Measurements from ENCODE around the gene NECAB2. TPM values are rescaled to one million over a fixed set of nuclear protein-coding genes. Genes with fewer than 3 reads are reported as not detected.

Gene NECAB2
- total and polyA plus RNA-seq, 7 donors = 0.04 to 0.13 (median 0.09) TPM; not detected in 4

- intact Hi-C loops (cut with DNase I) = no loop called here
- Histone ChIP-seq H3K36me3 (ENCODE audit: insufficient read depth in 1 of 2, low read depth in 1 of 2) (no peaks in the 10 kb centered on the region), H3K27me3 (ENCODE audit: insufficient read depth in 3 of 3, low read length in 2 of 3) (no peaks in the 10 kb centered on the region), H3K9me3 (no peaks in the 10 kb centered on the region), H3K27ac (no peak overlapping the region), H3K4me1 (no peaks in the 10 kb centered on the region), H3K4me3 (no peak overlapping the region)
- ATAC-seq (no peak), DNase-seq (no peak)
- TF ChIP-seq, protein P1, sequence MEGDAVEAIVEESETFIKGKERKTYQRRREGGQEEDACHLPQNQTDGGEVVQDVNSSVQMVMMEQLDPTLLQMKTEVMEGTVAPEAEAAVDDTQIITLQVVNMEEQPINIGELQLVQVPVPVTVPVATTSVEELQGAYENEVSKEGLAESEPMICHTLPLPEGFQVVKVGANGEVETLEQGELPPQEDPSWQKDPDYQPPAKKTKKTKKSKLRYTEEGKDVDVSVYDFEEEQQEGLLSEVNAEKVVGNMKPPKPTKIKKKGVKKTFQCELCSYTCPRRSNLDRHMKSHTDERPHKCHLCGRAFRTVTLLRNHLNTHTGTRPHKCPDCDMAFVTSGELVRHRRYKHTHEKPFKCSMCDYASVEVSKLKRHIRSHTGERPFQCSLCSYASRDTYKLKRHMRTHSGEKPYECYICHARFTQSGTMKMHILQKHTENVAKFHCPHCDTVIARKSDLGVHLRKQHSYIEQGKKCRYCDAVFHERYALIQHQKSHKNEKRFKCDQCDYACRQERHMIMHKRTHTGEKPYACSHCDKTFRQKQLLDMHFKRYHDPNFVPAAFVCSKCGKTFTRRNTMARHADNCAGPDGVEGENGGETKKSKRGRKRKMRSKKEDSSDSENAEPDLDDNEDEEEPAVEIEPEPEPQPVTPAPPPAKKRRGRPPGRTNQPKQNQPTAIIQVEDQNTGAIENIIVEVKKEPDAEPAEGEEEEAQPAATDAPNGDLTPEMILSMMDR (IDR thresholded peaks at IDR 0.05) = no peak
- WGBS, 3 donors = 95 to 98% (median 97%) methylated on average over 8 of the region's 8 CpGs
Measured at GRCh38 chr16:83981799-83982198, 13.8 kb downstream of the NECAB2 start.

GRCh38 chr16:83983491-83983890, 15.4 kb downstream of the NECAB2 start:
- no peak overlapping the region for H3K4me3 ChIP-seq
- H3K27me3 ChIP-seq (ENCODE audit: insufficient read depth in 3 of 3, low read length in 2 of 3) = no peaks in the 10 kb centered on the region
- H3K27ac ChIP-seq = no peak overlapping the region
- H3K4me1 ChIP-seq = no peaks in the 10 kb centered on the region
- TF ChIP-seq, protein P1 (IDR thresholded peaks at IDR 0.05) = no peak
- H3K36me3 ChIP-seq (ENCODE audit: insufficient read depth in 1 of 2, low read depth in 1 of 2) = no peaks in the 10 kb centered on the region
- intact Hi-C loops (cut with DNase I) = no loop called here
- ATAC-seq (no peak), DNase-seq (no peak)
- no peaks in the 10 kb centered on the region for H3K9me3 ChIP-seq
- 73 to 79% (median 75%) methylated on average over 4 of the region's 4 CpGs for WGBS, 3 donors

GRCh38 chr16:83989300-83989699, 21.3 kb downstream of the NECAB2 start:
- intact Hi-C loops (cut with DNase I) = no loop called here
- no peaks in the 10 kb centered on the region for H3K36me3 ChIP-seq (ENCODE audit: insufficient read depth in 1 of 2, low read depth in 1 of 2)
- no peak overlapping the region for H3K4me3 ChIP-seq
- H3K9me3 ChIP-seq = no peaks in the 10 kb centered on the region
- TF ChIP-seq, protein P1 (IDR thresholded peaks at IDR 0.05) = no peak
- peaks cover 6% of the 10 kb centered on the region for H3K4me1 ChIP-seq
- H3K27me3 ChIP-seq (ENCODE audit: insufficient read depth in 3 of 3, low read length in 2 of 3) = peaks cover 0 to 6% (median 0%) of the 10 kb centered on the region in 3 donors
- ATAC-seq = no peak
- DNase-seq = no peak
- WGBS, 3 donors = 67 to 76% (median 70%) methylated on average over 8 of the region's 8 CpGs
- no peak overlapping the region for H3K27ac ChIP-seq

DNA sequence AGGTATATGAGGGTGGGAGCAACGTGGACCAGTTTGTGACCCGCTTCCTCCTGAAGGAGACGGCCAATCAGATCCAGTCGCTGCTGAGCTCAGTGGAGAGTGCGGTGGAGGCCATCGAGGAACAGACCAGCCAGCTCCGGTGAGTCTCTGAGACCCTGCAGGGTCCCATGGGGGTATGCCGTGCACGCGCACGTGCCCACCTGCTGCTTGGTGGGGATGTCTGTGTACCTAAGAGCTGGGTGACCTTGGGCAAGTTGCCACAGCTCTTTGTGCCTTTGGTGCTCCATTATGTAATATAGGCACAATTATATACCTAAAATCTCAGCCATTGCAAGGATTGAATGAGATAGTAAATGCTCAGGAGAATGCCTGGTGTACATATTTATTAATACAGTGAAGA, 22.4 kb downstream of the NECAB2 start:
- H3K9me3 ChIP-seq = no peaks in the 10 kb centered on the region
- H3K4me1 ChIP-seq = peaks cover 6% of the 10 kb centered on the region
- 84 to 91% (median 89%) methylated on average over 11 of the region's 11 CpGs for WGBS, 3 donors
- DNase-seq (no peak), ATAC-seq (no peak)
- H3K27me3 ChIP-seq (ENCODE audit: insufficient read depth in 3 of 3, low read length in 2 of 3) = peaks cover 0 to 6% (median 0%) of the 10 kb centered on the region in 3 donors
- H3K4me3 ChIP-seq = no peak overlapping the region
- intact Hi-C loops (cut with DNase I) = no loop called here
- no peak overlapping the region for H3K27ac ChIP-seq
- TF ChIP-seq, protein P1 (IDR thresholded peaks at IDR 0.05) = no peak
- H3K36me3 ChIP-seq (ENCODE audit: insufficient read depth in 1 of 2, low read depth in 1 of 2) = no peaks in the 10 kb centered on the region

DNA sequence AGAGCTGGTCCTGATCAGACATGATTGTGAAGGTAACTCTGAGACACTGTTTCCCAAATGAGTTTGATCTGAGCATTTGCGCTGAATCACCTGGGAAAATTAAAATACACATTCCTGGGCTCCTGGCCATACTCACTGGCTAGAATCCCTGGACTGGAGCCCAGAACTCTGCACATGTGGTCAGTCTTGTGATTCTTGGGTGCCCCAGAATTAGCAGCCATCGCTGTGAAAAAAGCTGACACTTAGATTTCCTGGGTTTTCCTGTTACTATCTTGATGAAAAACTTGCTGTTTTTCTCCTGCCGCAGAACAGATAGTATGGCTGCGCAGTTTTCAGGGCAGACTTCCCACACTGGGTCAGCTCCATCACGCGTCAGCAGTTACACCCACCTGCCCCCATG, 24.6 kb downstream of the NECAB2 start:
- Histone ChIP-seq H3K27me3 (ENCODE audit: insufficient read depth in 3 of 3, low read length in 2 of 3) (peaks cover 0 to 10% (median 0%) of the 10 kb centered on the region in 3 donors), H3K4me1 (peaks cover 6% of the 10 kb centered on the region), H3K4me3 (no peak overlapping the region), H3K27ac (no peak overlapping the region), H3K9me3 (no peaks in the 10 kb centered on the region), H3K36me3 (ENCODE audit: insufficient read depth in 1 of 2, low read depth in 1 of 2) (no peaks in the 10 kb centered on the region)
- WGBS, 3 donors = 55 to 68% (median 60%) methylated on average over 6 of the region's 6 CpGs
- ATAC-seq (peak in 3 of 4 donors; percentile 27 to 69 (median 54)), DNase-seq (no peak)
- TF ChIP-seq, protein P1 (IDR thresholded peaks at IDR 0.05) = no peak
- intact Hi-C loops (cut with DNase I) = no loop called here
